ENCODE data around the gene TBCD.

The TBCD gene

GRCh38 chr17:82941021-82942001 is 189.4 kb downstream of the TBCD start:
- H3K4me1 ChIP-seq, result peaks cover 37% of the 10 kb centered on the region
- 0 out of 2 replicates have a peak overlapping the region, but pooled peaks have one; percentile 64 for H3K4me2 ChIP-seq
- H3K27me3 ChIP-seq, result no peaks in the 10 kb centered on the region
- H3K9me3 ChIP-seq, result peaks cover 42% of the 10 kb centered on the region
- peaks cover 17% of the 10 kb centered on the region; the same call in 1 of the 2 replicates for H4K20me1 ChIP-seq
- H3K4me3 ChIP-seq, result no peak overlapping the region
- TF ChIP-seq Cebpa-rat (IDR thresholded peaks at IDR 0.05), result no peak
- H3K27ac ChIP-seq, result peak overlapping the region; percentile 59; the same call in 1 of the 2 replicates
- no peak overlapping the region for H3K9ac ChIP-seq
- H3K36me3 ChIP-seq, result peaks cover 95% of the 10 kb centered on the region

- peaks cover 42% of the 10 kb centered on the region for H3K9me3 ChIP-seq
- H3K36me3 ChIP-seq, result peaks cover 93% of the 10 kb centered on the region
- peaks cover 11% of the 10 kb centered on the region; the same call in 1 of the 2 replicates for H4K20me1 ChIP-seq
- peaks cover 33% of the 10 kb centered on the region for H3K4me1 ChIP-seq
- H3K27me3 ChIP-seq, result no peaks in the 10 kb centered on the region
- TF ChIP-seq Cebpa-rat (IDR thresholded peaks at IDR 0.05), result no peak
- no peak overlapping the region for H3K9ac ChIP-seq
- no peak overlapping the region for H3K4me2 ChIP-seq
- H3K4me3 ChIP-seq, result no peak overlapping the region
- no peak overlapping the region for H3K27ac ChIP-seq
Measured at GRCh38 chr17:82942166-82943130, 190.6 kb downstream of the TBCD start.

- H4K20me1 ChIP-seq, result peaks cover 11% of the 10 kb centered on the region; the same call in 1 of the 2 replicates
- TF ChIP-seq Cebpa-rat (IDR thresholded peaks at IDR 0.05), result no peak
- H3K27ac ChIP-seq, result no peak overlapping the region
- peaks cover 93% of the 10 kb centered on the region for H3K36me3 ChIP-seq
- H3K4me3 ChIP-seq, result peak overlapping the region; percentile 39; the same call in 1 of the 2 replicates
- peaks cover 42% of the 10 kb centered on the region for H3K9me3 ChIP-seq
- no peak overlapping the region for H3K4me2 ChIP-seq
- H3K4me1 ChIP-seq, result peaks cover 33% of the 10 kb centered on the region
- no peak overlapping the region for H3K9ac ChIP-seq
- H3K27me3 ChIP-seq, result no peaks in the 10 kb centered on the region
Measured at GRCh38 chr17:82943339-82943738, 191.5 kb downstream of the TBCD start.

- Histone ChIP-seq H3K36me3 (peaks cover 91% of the 10 kb centered on the region), H3K4me1 (peaks cover 33% of the 10 kb centered on the region), H3K27ac (no peak overlapping the region), H3K4me3 (peak overlapping the region; percentile 39), H4K20me1 (peaks cover 11% of the 10 kb centered on the region; the same call in 1 of the 2 replicates), H3K27me3 (no peaks in the 10 kb centered on the region), H3K9me3 (peaks cover 42% of the 10 kb centered on the region), H3K4me2 (no peak overlapping the region), H3K9ac (no peak overlapping the region)
- no peak for TF ChIP-seq Cebpa-rat (IDR thresholded peaks at IDR 0.05)
Measured at GRCh38 chr17:82943751-82944150, 191.9 kb downstream of the TBCD start.

GRCh38 chr17:82944990-82945389 is 193.1 kb downstream of the TBCD start:
- no peak overlapping the region for H3K27ac ChIP-seq
- no peak overlapping the region for H3K9ac ChIP-seq
- peaks cover 90% of the 10 kb centered on the region for H3K36me3 ChIP-seq
- no peaks in the 10 kb centered on the region; the same call in 1 of the 2 replicates for H4K20me1 ChIP-seq
- H3K4me3 ChIP-seq, result 0 out of 2 replicates have a peak overlapping the region, but pooled peaks have one; percentile 39
- H3K4me1 ChIP-seq, result peaks cover 23% of the 10 kb centered on the region
- TF ChIP-seq Cebpa-rat (IDR thresholded peaks at IDR 0.05), result no peak
- no peaks in the 10 kb centered on the region for H3K27me3 ChIP-seq
- peaks cover 43% of the 10 kb centered on the region for H3K9me3 ChIP-seq
- H3K4me2 ChIP-seq, result no peak overlapping the region

- no peak for TF ChIP-seq Cebpa-rat (IDR thresholded peaks at IDR 0.05)
- Histone ChIP-seq H3K27me3 (no peaks in the 10 kb centered on the region), H4K20me1 (no peaks in the 10 kb centered on the region), H3K4me3 (no peak overlapping the region), H3K9me3 (peaks cover 54% of the 10 kb centered on the region), H3K4me1 (peaks cover 12% of the 10 kb centered on the region), H3K27ac (no peak overlapping the region), H3K36me3 (peaks cover 90% of the 10 kb centered on the region), H3K9ac (no peak overlapping the region), H3K4me2 (no peak overlapping the region)
Measured at GRCh38 chr17:82946081-82946480, 194.2 kb downstream of the TBCD start.

GRCh38 chr17:82947051-82947991 is 195.5 kb downstream of the TBCD start:
- H3K4me2 ChIP-seq, result no peak overlapping the region
- peaks cover 60% of the 10 kb centered on the region for H3K9me3 ChIP-seq
- no peak overlapping the region for H3K9ac ChIP-seq
- no peak overlapping the region for H3K4me3 ChIP-seq
- peaks cover under 1% of the 10 kb centered on the region; the same call in 1 of the 2 replicates for H3K4me1 ChIP-seq
- H4K20me1 ChIP-seq, result no peaks in the 10 kb centered on the region
- no peaks in the 10 kb centered on the region for H3K27me3 ChIP-seq
- H3K36me3 ChIP-seq, result peaks cover 86% of the 10 kb centered on the region
- TF ChIP-seq Cebpa-rat (IDR thresholded peaks at IDR 0.05), result no peak
- H3K27ac ChIP-seq, result no peak overlapping the region

GRCh38 chr17:82948081-82948511 is 196.2 kb downstream of the TBCD start:
- Histone ChIP-seq H3K4me1 (no peaks in the 10 kb centered on the region), H3K9ac (no peak overlapping the region), H3K36me3 (peaks cover 78% of the 10 kb centered on the region), H3K4me2 (no peak overlapping the region), H3K4me3 (no peak overlapping the region), H4K20me1 (no peaks in the 10 kb centered on the region), H3K27me3 (no peaks in the 10 kb centered on the region), H3K9me3 (peaks cover 60% of the 10 kb centered on the region), H3K27ac (no peak overlapping the region)
- no peak for TF ChIP-seq Cebpa-rat (IDR thresholded peaks at IDR 0.05)
